HG02943 (cell line): ENCODE results near the gene NSA2.

Experiments used
- ATAC-seq: cut with Tn5 transposase; IDR thresholded peaks from one replicate; pipeline ENCODE4 v1.9.1; 2021; ENCODE audit warnings: mild to moderate bottlenecking, low read depth, moderate library complexity; ENCODE audit not compliant: unreplicated experiment

Gene NSA2

GRCh38 chr5:74810915-74811314, 43.9 kb downstream of the NSA2 start:
- no peak for ATAC-seq

GRCh38 chr5:74816875-74817274, 49.8 kb downstream of the NSA2 start:
- ATAC-seq: no peak

- ATAC-seq: no peak
Measured at GRCh38 chr5:74822288-74822687, 55.2 kb downstream of the NSA2 start.

DNA sequence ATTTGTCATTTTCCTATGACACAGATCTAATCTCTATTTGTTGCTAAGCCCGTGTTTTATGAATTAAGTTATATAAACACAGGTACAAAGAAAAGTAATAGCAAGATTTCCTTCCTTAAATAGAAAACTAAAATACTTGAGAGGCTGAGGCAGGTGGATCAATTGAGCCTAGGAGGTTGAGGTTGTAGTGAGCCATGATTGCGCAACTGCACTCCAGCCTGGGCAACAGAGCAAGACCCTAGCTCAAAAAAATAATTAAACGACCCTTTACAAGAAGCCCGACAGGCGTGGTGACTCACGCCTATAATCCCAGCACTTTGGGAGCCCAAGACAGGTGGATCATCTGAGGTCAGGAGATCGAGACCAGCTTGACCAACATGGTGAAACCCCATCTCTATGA, 62.4 kb downstream of the NSA2 start:
- no peak for ATAC-seq
